Adipose tissue (tissue), 3 donors: ENCODE measurements around the gene ACP4. TPM values are rescaled to one million over a fixed set of nuclear protein-coding genes. Genes with fewer than 3 reads are reported as not detected.
"Not testable (repeated sequence)": the region's sequence is repeated elsewhere in the genome, so short reads cannot be mapped to it uniquely, and the experiment has no call there.

Experiments
- H3K27ac ChIP-seq: one replicate; pipeline ENCODE4 v1.5.1; 2013; ENCODE audit warnings: low read depth, low read length
- WGBS, 3 donors: extraction: QIAGEN DNeasy Blood & Tissue Kit; methylation state at CpG; one replicate each; pipeline ENCODE4 v1.1.7; 2013; 5-methylcytosine and 5-hydroxymethylcytosine counted together
- polyA plus RNA-seq, 3 donors: library from polyadenylated mRNA; stranded (reverse); fragments of 200-250 nt; gene quantifications; one replicate each; pipeline ENCODE4 v1.2.3, GENCODE V29; 2013
- donor health status: healthy with polysubstance abuse.
- donor health status: Bipolar disorder and iron deficiency.
- donor health status: healthy.

Gene ACP4
- polyA plus RNA-seq, 3 donors, result not detected

- 70 to 85% (median 79%) methylated on average over 13 of the region's 13 CpGs for whole genome bisulfite sequencing, 3 donors
- no peak overlapping the region for H3K27ac ChIP-seq
Observed at GRCh38 chr19:50770888-50771287, 19.3 kb upstream of the ACP4 start.

GRCh38 chr19:50772476-50772875, 17.7 kb upstream of the ACP4 start:
- H3K27ac ChIP-seq, result no peak overlapping the region
- WGBS, 3 donors, result 36 to 62% (median 57%) methylated on average over 2 of the region's 2 CpGs

- H3K27ac ChIP-seq, result not testable (repeated sequence)
- 75 to 85% (median 75%) methylated on average over 3 of the region's 3 CpGs for WGBS, 3 donors
Observed at GRCh38 chr19:50772912-50773311, 17.3 kb upstream of the ACP4 start.

- H3K27ac ChIP-seq, result not testable (repeated sequence)
- WGBS, 3 donors, result 41 to 55% (median 54%) methylated on average over 7 of the region's 7 CpGs
Observed at GRCh38 chr19:50773454-50773853, 16.8 kb upstream of the ACP4 start.

GRCh38 chr19:50776131-50776530, 14.1 kb upstream of the ACP4 start:
- WGBS, 3 donors, result 79 to 87% (median 80%) methylated on average over 5 of the region's 5 CpGs
- no peak overlapping the region for H3K27ac ChIP-seq

GRCh38 chr19:50777261-50777660, 13.0 kb upstream of the ACP4 start:
- no peak overlapping the region for H3K27ac ChIP-seq
- WGBS, 3 donors, result 30 to 52% (median 48%) methylated on average over 4 of the region's 4 CpGs

GRCh38 chr19:50777830-50778303, 12.3 kb upstream of the ACP4 start:
- no peak overlapping the region for H3K27ac ChIP-seq
- WGBS, 3 donors, result 1 to 2% (median 2%) methylated on average over 30 of the region's 30 CpGs

GRCh38 chr19:50778906-50779430, 11.2 kb upstream of the ACP4 start:
- 41 to 58% (median 51%) methylated on average over 7 of the region's 7 CpGs for WGBS, 3 donors
- no peak overlapping the region for H3K27ac ChIP-seq

GRCh38 chr19:50779504-50780457, 10.4 kb upstream of the ACP4 start:
- H3K27ac ChIP-seq, result no peak overlapping the region
- WGBS, 3 donors, result 33 to 40% (median 35%) methylated on average over 25 of the region's 25 CpGs

GRCh38 chr19:50780753-50781435, 9.3 kb upstream of the ACP4 start:
- no peak overlapping the region for H3K27ac ChIP-seq
- 48 to 58% (median 55%) methylated on average over 16 of the region's 16 CpGs for WGBS, 3 donors

GRCh38 chr19:50783848-50784152, 6.4 kb upstream of the ACP4 start:
- 29 to 35% (median 32%) methylated on average over 8 of the region's 8 CpGs for WGBS, 3 donors
- not testable (repeated sequence) for H3K27ac ChIP-seq

- WGBS, 3 donors, result 91 to 96% (median 96%) methylated on average over 3 of the region's 3 CpGs
- no peak overlapping the region for H3K27ac ChIP-seq
Observed at GRCh38 chr19:50784710-50785109, 5.5 kb upstream of the ACP4 start.

- 81 to 87% (median 84%) methylated on average over 12 of the region's 12 CpGs for WGBS, 3 donors
- H3K27ac ChIP-seq, result no peak overlapping the region
Observed at GRCh38 chr19:50785329-50785728, 4.9 kb upstream of the ACP4 start.

GRCh38 chr19:50790922-50791467, 780 bp downstream of the ACP4 start:
- no peak overlapping the region for H3K27ac ChIP-seq
- 82 to 85% (median 83%) methylated on average over 6 of the region's 6 CpGs for WGBS, 3 donors

- H3K27ac ChIP-seq, result no peak overlapping the region
- 73 to 82% (median 77%) methylated on average over 45 to 47 of the region's 47 CpGs for WGBS, 3 donors
Observed at GRCh38 chr19:50791594-50792271, 1.5 kb downstream of the ACP4 start.

GRCh38 chr19:50792272-50793250, 2.3 kb downstream of the ACP4 start:
- WGBS, 3 donors, result 80 to 90% (median 89%) methylated on average over 13 of the region's 13 CpGs

GRCh38 chr19:50793558-50794065, 3.4 kb downstream of the ACP4 start:
- WGBS, 3 donors, result 72 to 76% (median 72%) methylated on average over 10 to 11 of the region's 11 CpGs
- no peak overlapping the region for H3K27ac ChIP-seq

More at GRCh38 chr19:50792272-50793250, 2.3 kb downstream of the ACP4 start:
- H3K27ac ChIP-seq, result no peak overlapping the region
